Liver (tissue), 9 donors: Measurements from ENCODE around the gene BAIAP2. TPM values are rescaled to one million over a fixed set of nuclear protein-coding genes. Genes with fewer than 3 reads are reported as not detected.

ENCODE experiments used
- DNase-seq: peaks from one replicate; pipeline ENCODE4 v3.0.0-alpha.2; 2017; ENCODE audit warnings: low spot score
- H3K27ac ChIP-seq, 2 donors: one replicate each; pipeline ENCODE4 v1.7.0; 2013; ENCODE audit warnings: inconsistent platforms in 2 of 2, low read length in 2 of 2, control low read depth in 1 of 2, low read depth in 1 of 2, mild to moderate bottlenecking in 1 of 2
- H3K27me3 ChIP-seq, 4 donors: one replicate each; pipeline versions ENCODE4 v1.6.1 to v1.7.0; 2013; ENCODE audit warnings: low read length in 3 of 4, inconsistent platforms in 1 of 4, mild to moderate bottlenecking in 1 of 4, moderate library complexity in 1 of 4; ENCODE audit not compliant: control insufficient read depth in 4 of 4, insufficient read depth in 4 of 4
- H3K36me3 ChIP-seq, 4 donors: one replicate each; pipeline versions ENCODE4 v1.6.1 to v1.7.0; 2013; ENCODE audit warnings: low read length in 3 of 4, mild to moderate bottlenecking in 3 of 4, low read depth in 1 of 4, moderate library complexity in 1 of 4; ENCODE audit not compliant: control insufficient read depth in 4 of 4, insufficient read depth in 3 of 4
- H3K4me1 ChIP-seq, 4 donors: one replicate each; pipeline versions ENCODE4 v1.6.1 to v1.7.0; 2013; ENCODE audit warnings: low read length in 3 of 4, mild to moderate bottlenecking in 3 of 4, moderate library complexity in 1 of 4; ENCODE audit not compliant: control insufficient read depth in 4 of 4, insufficient read depth in 4 of 4
- H3K4me3 ChIP-seq, 3 donors: one replicate each; pipeline versions ENCODE4 v1.6.1 to v1.7.0; 2013; ENCODE audit warnings: low read length in 3 of 3, control low read depth in 1 of 3, low read depth in 1 of 3, mild to moderate bottlenecking in 1 of 3
- H3K9ac ChIP-seq, 2 donors: one replicate each; pipeline ENCODE4 v1.7.0; 2013; ENCODE audit warnings: low read length in 2 of 2, mild to moderate bottlenecking in 2 of 2, moderate library complexity in 2 of 2, control low read depth in 1 of 2, low read depth in 1 of 2
- H3K9me3 ChIP-seq, 4 donors: one replicate each; pipeline versions ENCODE4 v1.6.1 to v1.7.0; 2013; ENCODE audit warnings: low read length in 3 of 4; ENCODE audit not compliant: control insufficient read depth in 4 of 4
- CTCF ChIP-seq: fragments of 150-350 bp; IDR thresholded peaks from 2 replicates; pipeline ENCODE4 v1.5.1; 2017; ENCODE audit warnings: improper control_type of control experiment, low read depth, low read length; ENCODE audit not compliant: missing input control
- FOXA1 ChIP-seq: IDR thresholded peaks from 2 replicates; pipeline ENCODE4 v1.6.1; 2016; ENCODE audit warnings: antibody characterized with exemption
- HNF4A ChIP-seq, 2 donors: conservative IDR thresholded peaks; 2 replicates each; pipeline ENCODE4 v1.6.1; 2016; ENCODE audit warnings: antibody characterized with exemption in 2 of 2, mild to moderate bottlenecking in 2 of 2
- HNF4G ChIP-seq: IDR thresholded peaks from 2 replicates; pipeline ENCODE4 v1.6.1; 2016; ENCODE audit warnings: antibody characterized with exemption
- JUND ChIP-seq, 2 donors: IDR thresholded peaks; 2 replicates each; pipeline ENCODE4 v1.6.1; 2016; ENCODE audit warnings: antibody characterized with exemption in 2 of 2
- MAX ChIP-seq: IDR thresholded peaks from 2 replicates; pipeline ENCODE4 v1.6.1; 2016; ENCODE audit warnings: antibody characterized with exemption
- NR2F2 ChIP-seq: IDR thresholded peaks from 2 replicates; pipeline ENCODE4 v1.6.1; 2016; ENCODE audit warnings: antibody characterized with exemption
- RAD21 ChIP-seq, 2 donors: IDR thresholded peaks; 2 replicates each; pipeline ENCODE4 v1.6.1; 2016; ENCODE audit warnings: antibody characterized with exemption in 2 of 2, mild to moderate bottlenecking in 2 of 2
- REST ChIP-seq: IDR thresholded peaks from 2 replicates; pipeline ENCODE4 v1.6.1; 2016; ENCODE audit warnings: antibody characterized with exemption, mild to moderate bottlenecking
- RXRA ChIP-seq, 2 donors: IDR thresholded peaks; 2 replicates each; pipeline ENCODE4 v1.6.1; 2017 to 2018; ENCODE audit warnings: antibody characterized with exemption in 2 of 2, mild to moderate bottlenecking in 1 of 2
- TAF1 ChIP-seq: conservative IDR thresholded peaks from 2 replicates; pipeline ENCODE4 v1.6.1; 2016; ENCODE audit warnings: antibody characterized with exemption, mild to moderate bottlenecking
- YY1 ChIP-seq: IDR thresholded peaks from 2 replicates; pipeline ENCODE4 v1.6.1; 2016; ENCODE audit warnings: antibody characterized with exemption, mild to moderate bottlenecking
- ZBTB33 ChIP-seq: IDR thresholded peaks from 2 replicates; pipeline ENCODE4 v1.6.1; 2016; ENCODE audit warnings: antibody characterized with exemption
- WGBS: extraction: QIAGEN DNeasy Blood & Tissue Kit; methylation state at CpG from one replicate; pipeline ENCODE4 v1.1.7; 2013; 5-methylcytosine and 5-hydroxymethylcytosine counted together
- polyA plus RNA-seq, 2 donors: library from polyadenylated mRNA; stranded (reverse) in 1 of 2; unstranded in 1 of 2; fragments of 200-250 nt in 1 of 2; fragments of >200 nt in 1 of 2; fragmentation: Nextera tagmentation in 1 of 2; extraction: Ambion mirVana in 1 of 2; gene quantifications; one replicate each; pipeline versions ENCODE4 v1.2.1 to v1.2.3, GENCODE V29; 2013 to 2015
- total RNA-seq, 2 donors: library from RNA; depleted of rRNA; stranded (reverse); fragments of >200 nt; gene quantifications; one replicate each; pipeline ENCODE4 v1.2.3, GENCODE V29; 2014
- donor health status: healthy.
- donor health status: healthy.
- donor health status: healthy.
- donor health status: healthy.
- donor health status: healthy.

Gene BAIAP2
- total and polyA plus RNA-seq, 4 donors: 8.1 to 61.3 (median 44.9) TPM

- H3K36me3 ChIP-seq: no peaks in the 10 kb centered on the region
- H3K4me1 ChIP-seq: peaks cover 5 to 41% (median 19%) of the 10 kb centered on the region in 4 donors
- no peak overlapping the region for H3K9ac ChIP-seq
- H3K4me3 ChIP-seq: no peak overlapping the region
- DNase-seq: no peak
- H3K9me3 ChIP-seq: no peaks in the 10 kb centered on the region
- H3K27ac ChIP-seq: no peak overlapping the region
- TF ChIP-seq NR2F2 (no peak), JUND (IDR thresholded peaks at IDR 0.05) (no peak), HNF4G (no peak), TAF1 (no peak), MAX (no peak)
- 70% methylated on average over 37 of the region's 37 CpGs for WGBS
- no peaks in the 10 kb centered on the region for H3K27me3 ChIP-seq
Observed at GRCh38 chr17:81027591-81028505, 7.1 kb upstream of the BAIAP2 start.

- Histone ChIP-seq H3K36me3 (no peaks in the 10 kb centered on the region), H3K9ac (no peak overlapping the region), H3K4me3 (no peak overlapping the region), H3K27ac (no peak overlapping the region), H3K4me1 (peaks cover 10 to 44% (median 22%) of the 10 kb centered on the region in 4 donors), H3K27me3 (no peaks in the 10 kb centered on the region), H3K9me3 (no peaks in the 10 kb centered on the region)
- no peak for DNase-seq
- TF ChIP-seq RAD21 (IDR thresholded peaks at IDR 0.05) (no peak), HNF4A (conservative IDR thresholded peaks at IDR 0.05) (no peak), ZBTB33 (no peak), NR2F2 (no peak), YY1 (no peak), CTCF (no peak), HNF4G (no peak), REST (no peak), MAX (no peak), TAF1 (no peak), RXRA (IDR thresholded peaks at IDR 0.05) (no peak), FOXA1 (no peak)
- WGBS: 39% methylated on average over 12 of the region's 12 CpGs
Observed at GRCh38 chr17:81028506-81028858, 6.5 kb upstream of the BAIAP2 start.
